ENCODE measurements around the gene RFNG. TPM values are rescaled to one million over a fixed set of nuclear protein-coding genes. Genes with fewer than 3 reads are reported as not detected.
A peak's percentile ranks its signal among the peaks of the same experiment; 100 is the strongest.

Gene RFNG
- total RNA-seq, 1 donor from 2014 or later, result 26.3 TPM

DNA sequence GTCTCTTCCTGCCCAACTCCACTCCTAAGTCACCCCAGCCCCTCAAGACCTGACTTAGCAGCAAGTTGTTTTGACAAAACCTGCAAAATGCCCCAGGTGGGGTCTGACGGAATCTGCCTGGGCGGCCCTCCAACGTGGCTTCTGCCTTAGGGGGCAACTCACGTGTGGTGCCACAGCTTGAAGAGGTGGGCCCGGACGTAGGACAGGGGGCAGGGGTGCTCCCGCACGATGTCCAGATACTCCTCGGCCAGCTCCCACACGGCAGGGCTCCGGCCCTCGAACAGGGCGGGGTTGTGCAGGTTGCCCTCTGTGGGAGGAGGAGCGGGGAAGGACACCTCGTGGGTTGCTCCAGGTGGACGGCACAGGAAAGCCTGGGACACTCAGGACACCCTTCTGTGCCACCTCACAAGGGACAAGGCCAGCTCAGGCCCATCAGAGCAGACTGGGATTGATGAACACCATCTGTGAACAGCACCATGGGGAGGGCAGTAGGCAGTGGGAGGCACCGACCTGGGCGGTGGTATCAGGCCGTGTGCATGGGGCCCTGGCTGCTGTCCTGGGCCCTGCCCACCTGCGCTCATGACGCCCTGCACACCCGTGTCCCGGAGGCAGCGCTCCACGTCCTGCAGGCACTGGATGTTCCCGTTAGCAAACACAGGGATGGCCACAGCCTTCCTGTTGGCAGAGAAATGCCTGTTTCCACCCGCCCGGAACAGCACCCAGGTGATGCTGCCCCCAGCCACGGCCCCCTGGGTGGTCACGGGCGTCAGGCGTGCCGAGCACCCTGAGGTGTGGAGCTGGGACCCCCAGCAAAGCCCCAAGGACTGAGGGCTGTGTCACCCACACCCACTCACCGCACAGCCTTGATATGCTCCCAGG, 9.7 kb upstream of the RFNG start:
- Histone ChIP-seq H3K4me3 (ENCODE audit: low read depth, low read length) (no peak overlapping the region), H3K36me3 (ENCODE audit: control insufficient read depth, insufficient read depth, low read length) (peaks cover 46% of the 10 kb centered on the region), H3K27me3 (ENCODE audit: control insufficient read depth, insufficient read depth, low read length) (no peaks in the 10 kb centered on the region)
- FAIRE-seq (no peak), DNase-seq (ENCODE audit: low read depth) (no peak)
- TF ChIP-seq, protein P1, sequence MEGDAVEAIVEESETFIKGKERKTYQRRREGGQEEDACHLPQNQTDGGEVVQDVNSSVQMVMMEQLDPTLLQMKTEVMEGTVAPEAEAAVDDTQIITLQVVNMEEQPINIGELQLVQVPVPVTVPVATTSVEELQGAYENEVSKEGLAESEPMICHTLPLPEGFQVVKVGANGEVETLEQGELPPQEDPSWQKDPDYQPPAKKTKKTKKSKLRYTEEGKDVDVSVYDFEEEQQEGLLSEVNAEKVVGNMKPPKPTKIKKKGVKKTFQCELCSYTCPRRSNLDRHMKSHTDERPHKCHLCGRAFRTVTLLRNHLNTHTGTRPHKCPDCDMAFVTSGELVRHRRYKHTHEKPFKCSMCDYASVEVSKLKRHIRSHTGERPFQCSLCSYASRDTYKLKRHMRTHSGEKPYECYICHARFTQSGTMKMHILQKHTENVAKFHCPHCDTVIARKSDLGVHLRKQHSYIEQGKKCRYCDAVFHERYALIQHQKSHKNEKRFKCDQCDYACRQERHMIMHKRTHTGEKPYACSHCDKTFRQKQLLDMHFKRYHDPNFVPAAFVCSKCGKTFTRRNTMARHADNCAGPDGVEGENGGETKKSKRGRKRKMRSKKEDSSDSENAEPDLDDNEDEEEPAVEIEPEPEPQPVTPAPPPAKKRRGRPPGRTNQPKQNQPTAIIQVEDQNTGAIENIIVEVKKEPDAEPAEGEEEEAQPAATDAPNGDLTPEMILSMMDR (IDR thresholded peaks at IDR 0.05; ENCODE audit: insufficient read depth, low read length, severe bottlenecking), result no peak

DNA sequence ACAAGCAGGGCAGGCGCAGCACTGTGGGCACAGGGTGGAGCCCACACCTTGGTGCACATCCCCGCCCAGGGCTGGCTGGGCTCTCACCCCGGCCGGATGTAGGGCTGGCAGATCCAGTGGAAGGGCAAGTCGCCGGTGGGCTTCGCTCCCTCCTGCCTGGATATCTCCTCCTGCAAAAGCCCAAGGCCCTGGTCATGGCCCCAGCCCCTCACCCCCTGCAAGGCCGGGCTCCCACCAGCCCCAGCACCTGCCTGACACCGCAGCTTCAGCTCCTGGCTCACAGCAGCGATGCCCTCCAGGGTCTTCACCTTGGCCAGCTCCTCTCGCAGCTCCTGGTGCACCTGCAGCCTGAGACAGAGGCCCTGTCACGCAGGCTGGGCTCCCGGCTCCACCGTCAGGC, 9.0 kb upstream of the RFNG start:
- H3K36me3 ChIP-seq (ENCODE audit: control insufficient read depth, insufficient read depth, low read length), result peaks cover 52% of the 10 kb centered on the region
- FAIRE-seq (peak; percentile 13), DNase-seq (ENCODE audit: low read depth) (no peak)
- TF ChIP-seq, protein P1 (IDR thresholded peaks at IDR 0.05; ENCODE audit: insufficient read depth, low read length, severe bottlenecking), result no peak
- no peak overlapping the region for H3K4me3 ChIP-seq (ENCODE audit: low read depth, low read length)
- H3K27me3 ChIP-seq (ENCODE audit: control insufficient read depth, insufficient read depth, low read length), result no peaks in the 10 kb centered on the region

DNA sequence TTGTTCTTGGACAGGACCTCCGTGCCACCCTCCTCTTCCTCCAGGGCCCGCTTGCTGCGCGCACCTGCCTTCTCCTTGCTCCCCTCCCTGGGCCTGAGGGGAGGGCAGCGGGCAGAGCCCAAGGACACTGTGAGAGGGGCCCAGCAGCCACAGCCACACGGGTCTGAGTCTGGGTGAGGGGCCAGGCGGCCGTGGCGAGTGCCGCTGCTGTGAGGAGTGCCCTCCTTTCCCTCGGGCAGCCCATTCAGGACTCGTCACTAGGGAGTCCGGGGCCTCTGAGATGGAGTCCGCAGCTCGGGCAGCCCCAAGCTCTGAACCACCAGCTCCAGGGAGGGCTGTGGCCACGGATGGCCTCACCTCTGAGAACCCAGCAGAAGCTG, 8.4 kb upstream of the RFNG start:
- TF ChIP-seq, protein P1 (IDR thresholded peaks at IDR 0.05; ENCODE audit: insufficient read depth, low read length, severe bottlenecking), result no peak
- Histone ChIP-seq H3K36me3 (ENCODE audit: control insufficient read depth, insufficient read depth, low read length) (peaks cover 57% of the 10 kb centered on the region), H3K27me3 (ENCODE audit: control insufficient read depth, insufficient read depth, low read length) (no peaks in the 10 kb centered on the region), H3K4me3 (ENCODE audit: low read depth, low read length) (no peak overlapping the region)
- no peak for DNase-seq (ENCODE audit: low read depth)
- no peak for FAIRE-seq

DNA sequence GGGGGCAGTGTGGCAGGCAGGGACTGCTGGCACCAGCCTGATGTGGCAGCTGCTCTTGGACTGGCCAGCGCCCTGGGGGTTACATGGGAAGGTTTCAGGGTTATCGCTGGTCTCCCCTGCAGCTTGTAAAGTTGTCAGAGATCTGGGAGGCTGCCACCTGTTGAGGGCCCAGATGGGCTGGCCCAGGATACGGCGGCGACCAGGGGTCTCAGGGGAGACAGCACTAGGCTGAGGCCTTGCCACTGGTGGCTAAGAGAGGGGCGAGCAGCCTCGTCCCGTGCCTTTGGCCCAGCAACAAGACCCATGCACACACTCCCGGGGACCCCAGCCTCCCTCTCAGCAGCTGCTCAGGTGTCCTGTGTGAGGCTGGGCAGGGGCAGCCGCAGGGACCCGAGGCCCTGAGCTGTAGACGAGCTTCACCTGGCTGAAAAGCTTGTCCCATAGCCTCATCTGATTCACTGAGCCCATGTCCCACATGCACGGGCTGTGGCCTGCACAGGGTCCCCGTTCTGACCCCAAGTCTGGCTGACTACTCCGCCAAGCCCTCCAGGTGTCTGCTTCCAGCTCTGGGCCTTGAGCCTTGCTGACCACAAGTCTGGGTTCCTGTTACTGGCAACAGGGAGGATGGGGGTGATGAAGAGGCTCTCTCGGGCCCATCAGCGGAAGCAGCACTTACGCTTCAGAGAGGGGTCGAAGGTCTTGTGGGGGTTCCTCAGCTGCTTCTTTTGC, 7.8 kb upstream of the RFNG start:
- Histone ChIP-seq H3K4me3 (ENCODE audit: low read depth, low read length) (no peak overlapping the region), H3K27me3 (ENCODE audit: control insufficient read depth, insufficient read depth, low read length) (no peaks in the 10 kb centered on the region), H3K36me3 (ENCODE audit: control insufficient read depth, insufficient read depth, low read length) (peaks cover 62% of the 10 kb centered on the region)
- FAIRE-seq (no peak), DNase-seq (ENCODE audit: low read depth) (no peak)
- TF ChIP-seq, protein P1 (IDR thresholded peaks at IDR 0.05; ENCODE audit: insufficient read depth, low read length, severe bottlenecking), result no peak

DNA sequence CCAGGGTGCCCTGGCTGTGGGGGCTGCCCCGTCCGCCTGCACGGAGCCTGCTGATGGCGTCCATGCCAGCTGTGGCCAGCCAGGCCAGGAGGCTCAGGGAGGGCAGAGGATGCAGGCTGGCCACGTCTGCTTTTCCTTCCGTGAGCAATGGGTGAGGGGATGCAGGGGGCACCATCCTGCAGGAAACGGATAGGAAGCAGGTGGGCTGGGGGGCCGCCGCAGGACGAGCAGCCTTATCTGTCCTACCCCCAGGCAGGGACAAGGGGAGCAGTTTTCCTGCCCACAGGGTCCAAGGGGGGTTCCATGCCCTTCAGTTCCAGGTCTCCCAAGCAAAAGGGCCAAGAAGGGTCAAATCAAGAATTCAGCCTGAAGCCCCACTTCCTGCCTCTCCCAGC, 7.2 kb upstream of the RFNG start:
- TF ChIP-seq, protein P1 (IDR thresholded peaks at IDR 0.05; ENCODE audit: insufficient read depth, low read length, severe bottlenecking), result no peak
- no peak overlapping the region for H3K4me3 ChIP-seq (ENCODE audit: low read depth, low read length)
- H3K36me3 ChIP-seq (ENCODE audit: control insufficient read depth, insufficient read depth, low read length), result peaks cover 64% of the 10 kb centered on the region
- DNase-seq (ENCODE audit: low read depth) (no peak), FAIRE-seq (no peak)
- no peaks in the 10 kb centered on the region for H3K27me3 ChIP-seq (ENCODE audit: control insufficient read depth, insufficient read depth, low read length)
